Umbilical cord (tissue), 2 donors: ENCODE measurements around the gene AMIGO2. TPM values are rescaled to one million over a fixed set of nuclear protein-coding genes. Genes with fewer than 3 reads are reported as not detected.

Experiments
- DNase-seq: peaks from one replicate; pipeline ENCODE4 v3.0.0-alpha.2; 2015; ENCODE audit warnings: low spot score
- total RNA-seq: library from RNA; depleted of rRNA; stranded (reverse); fragments of >200 nt; gene quantifications from one replicate; pipeline ENCODE4 v1.2.3, GENCODE V29; 2014; ENCODE audit warnings: low replicate concordance; ENCODE audit not compliant: insufficient read depth

The AMIGO2 gene
- total RNA-seq, 1 donor from 2014 or later: 56.6 TPM

GRCh38 chr12:47099610-47100009, 19.9 kb upstream of the AMIGO2 start:
- no peak for DNase-seq

- DNase-seq: no peak
These were observed 18.3 kb upstream of the AMIGO2 start for GRCh38 chr12:47098099-47098498.

GRCh38 chr12:47097276-47097896, 17.6 kb upstream of the AMIGO2 start:
- no peak for DNase-seq

GRCh38 chr12:47095446-47096236, 15.9 kb upstream of the AMIGO2 start:
- DNase-seq: no peak

- DNase-seq: no peak
These were observed 15.0 kb upstream of the AMIGO2 start for GRCh38 chr12:47094804-47095203.

- DNase-seq: no peak
These were observed 11.2 kb upstream of the AMIGO2 start for GRCh38 chr12:47091009-47091408.

GRCh38 chr12:47088021-47088944, 8.5 kb upstream of the AMIGO2 start:
- DNase-seq: peak; percentile 65

GRCh38 chr12:47087088-47087688, 7.4 kb upstream of the AMIGO2 start:
- DNase-seq: no peak

GRCh38 chr12:47085815-47086252, 6.1 kb upstream of the AMIGO2 start:
- DNase-seq: no peak

GRCh38 chr12:47084172-47084571, 4.4 kb upstream of the AMIGO2 start:
- no peak for DNase-seq

- DNase-seq: peak; percentile 37
These were observed 3.2 kb upstream of the AMIGO2 start for GRCh38 chr12:47082796-47083621.

- DNase-seq: no peak
These were observed 2.5 kb upstream of the AMIGO2 start for GRCh38 chr12:47082283-47082682.

GRCh38 chr12:47080725-47081502, 1.2 kb upstream of the AMIGO2 start:
- peak; percentile 66 for DNase-seq

GRCh38 chr12:47079981-47080724, 394 bp upstream of the AMIGO2 start:
- DNase-seq: peak; percentile 84

GRCh38 chr12:47078733-47079467, 859 bp downstream of the AMIGO2 start:
- DNase-seq: no peak

GRCh38 chr12:47078086-47078395, 1.7 kb downstream of the AMIGO2 start:
- DNase-seq: no peak

- no peak for DNase-seq
These were observed 2.3 kb downstream of the AMIGO2 start for GRCh38 chr12:47077206-47078085.
